KOPT-K1 (cell line): ENCODE data around the gene ROGDI.
"Not testable (repeated sequence)": the region's sequence is repeated elsewhere in the genome, so short reads cannot be mapped to it uniquely, and the experiment has no call there.

Experiments
- H3K27ac ChIP-seq: fragments of 200-600 bp; sonication (generic); 2 replicates; pipeline ENCODE4 v1.5.1; 2016; ENCODE audit warnings: antibody characterized with exemption, mild to moderate bottlenecking, low read depth, low read length; ENCODE audit not compliant: poor library complexity, severe bottlenecking
- H3K36me3 ChIP-seq: fragments of 200-600 bp; sonication (generic); 2 replicates; pipeline ENCODE4 v1.5.1; 2017; ENCODE audit warnings: antibody characterized with exemption, mild to moderate bottlenecking, low read length, moderate library complexity; ENCODE audit not compliant: insufficient read depth
- H3K9me3 ChIP-seq: fragments of 200-600 bp; sonication (generic); 2 replicates; pipeline ENCODE4 v1.5.1; 2017; ENCODE audit warnings: antibody characterized with exemption, low read length, mild to moderate bottlenecking; ENCODE audit not compliant: insufficient read depth, poor library complexity, severe bottlenecking

The ROGDI gene

DNA sequence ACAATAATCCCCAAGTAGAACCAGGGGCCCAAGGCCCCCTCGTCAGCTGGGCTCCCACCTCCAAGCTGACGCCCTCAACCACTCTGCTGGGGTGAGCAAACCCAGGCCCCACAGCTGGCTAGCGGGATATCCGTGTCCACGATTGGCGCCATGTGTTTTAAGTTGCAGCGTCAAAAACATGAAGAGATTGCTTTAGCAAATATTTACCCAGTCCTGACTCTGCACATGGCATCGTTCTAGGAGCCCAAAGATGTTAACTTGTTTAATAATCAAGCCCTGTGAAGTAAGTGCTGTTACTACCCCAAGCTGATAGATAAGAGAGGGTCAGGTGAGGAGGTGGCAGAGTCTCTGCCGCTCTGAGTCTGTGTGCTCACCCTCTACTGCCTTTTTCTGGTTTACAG, 13.9 kb downstream of the ROGDI start:
- no peaks in the 10 kb centered on the region for H3K36me3 ChIP-seq
- no peaks in the 10 kb centered on the region for H3K9me3 ChIP-seq
- no peak overlapping the region for H3K27ac ChIP-seq

DNA sequence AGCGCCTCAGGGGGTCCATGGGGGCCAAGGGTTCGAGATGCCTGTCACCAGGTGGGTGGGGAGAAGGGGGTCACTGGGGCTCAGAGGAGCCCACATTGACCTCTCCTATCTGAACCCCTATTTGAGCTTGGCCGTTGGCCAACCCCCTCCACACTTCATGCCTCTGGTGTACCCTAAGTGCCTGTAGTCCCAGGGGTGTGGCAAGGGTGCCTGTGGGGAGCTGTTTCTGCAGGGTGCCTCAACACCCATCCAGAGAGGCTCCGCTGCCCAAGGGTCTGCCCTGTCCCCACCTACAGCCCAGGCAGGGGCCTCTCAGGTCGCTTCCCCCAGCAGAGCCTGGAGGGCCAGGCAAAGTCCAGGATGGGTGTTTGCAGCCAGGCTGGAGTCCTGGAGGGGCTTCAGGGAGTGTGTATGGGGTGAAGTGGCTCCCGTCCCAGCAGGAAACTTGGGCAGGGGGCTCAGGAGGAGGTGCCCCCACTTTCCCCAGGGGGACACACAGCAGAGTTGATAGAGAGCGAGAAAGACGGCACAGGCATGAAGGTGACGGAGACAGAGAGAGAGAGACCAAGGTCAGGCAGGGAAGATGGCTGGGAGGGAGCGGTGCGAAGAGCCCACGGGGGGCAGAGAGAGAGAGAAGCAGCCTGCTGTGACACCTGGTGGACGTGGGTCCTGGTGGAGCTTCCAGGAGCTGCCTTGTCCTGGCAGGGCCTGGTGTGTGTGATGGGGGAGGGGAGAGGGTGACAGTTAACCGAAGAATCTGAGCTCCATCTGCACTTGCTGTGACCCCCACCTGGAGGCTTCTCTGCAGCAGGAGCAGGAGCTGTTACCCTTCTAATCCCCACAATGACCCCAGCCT, 14.6 kb downstream of the ROGDI start, which contains the start of gene SEPTIN12:
TSS of gene SEPTIN12 (minus strand) at position 719 of the 856 bp plus-strand sequence. CDS start at position 19, 700 bp downstream.
- no peak within 1 kb of the TSS for H3K27ac ChIP-seq
- H3K9me3 ChIP-seq: no peaks in the 10 kb centered on the region
- no peaks in the 10 kb centered on the region for H3K36me3 ChIP-seq

GRCh38 chr16:4787068-4787467, 15.4 kb downstream of the ROGDI start:
- Histone ChIP-seq H3K9me3 (no peaks in the 10 kb centered on the region), H3K27ac (no peak overlapping the region), H3K36me3 (no peaks in the 10 kb centered on the region)

DNA sequence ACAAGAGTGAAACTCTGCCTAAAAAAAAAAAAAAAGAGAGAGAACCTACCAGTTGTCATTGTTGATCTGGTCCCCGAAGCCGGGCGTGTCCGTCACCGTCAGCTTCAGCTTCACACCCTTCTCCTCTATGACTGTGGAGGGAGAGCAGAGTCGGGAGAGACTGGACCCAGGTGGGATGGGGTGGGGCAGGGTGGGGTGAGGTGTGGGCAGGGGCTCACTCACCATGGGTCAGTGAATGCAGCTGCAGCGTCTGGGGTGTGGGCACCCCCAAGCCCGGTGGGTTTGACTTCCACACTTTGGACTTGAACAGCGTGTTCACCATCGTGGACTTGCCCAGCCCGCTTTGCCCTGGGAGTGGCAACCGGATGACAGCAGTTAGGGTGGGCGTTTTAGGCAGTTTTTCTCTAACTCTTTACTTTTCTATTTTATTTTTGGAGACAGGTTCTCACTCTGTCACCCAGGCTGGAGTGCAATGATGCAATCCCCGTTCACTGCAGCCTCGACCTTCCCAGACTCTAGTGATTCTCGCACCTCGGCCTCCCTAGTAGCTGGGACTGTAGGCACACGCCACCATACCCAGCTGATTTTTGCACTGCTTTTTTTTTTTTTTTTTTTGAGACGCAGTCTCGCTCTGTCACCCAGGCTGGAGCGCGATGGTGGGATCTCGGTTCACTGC, 16.5 kb downstream of the ROGDI start:
- Histone ChIP-seq H3K36me3 (no peaks in the 10 kb centered on the region), H3K27ac (no peak overlapping the region), H3K9me3 (no peaks in the 10 kb centered on the region)

GRCh38 chr16:4784444-4784987, 17.9 kb downstream of the ROGDI start:
- H3K27ac ChIP-seq, H3K9me3 ChIP-seq, H3K36me3 ChIP-seq: not testable (repeated sequence)

DNA sequence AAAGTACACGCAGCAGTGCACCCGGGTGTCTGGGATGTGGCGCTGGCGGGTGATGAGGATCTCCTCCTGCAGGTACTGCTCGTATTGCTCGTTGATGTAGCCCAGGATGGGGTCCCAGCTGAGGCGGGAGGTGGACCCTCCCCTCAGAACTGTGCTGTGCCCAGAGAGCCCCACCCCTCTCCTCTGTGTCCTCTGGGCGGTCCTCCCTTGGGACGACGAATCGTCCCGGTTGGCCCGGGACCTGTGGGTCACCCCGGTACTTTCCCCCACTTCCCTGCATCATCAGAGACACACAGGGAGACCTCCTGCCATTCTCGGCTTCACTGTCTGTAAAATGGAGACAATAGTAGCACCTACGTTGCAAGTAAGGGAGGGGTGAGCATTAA, 18.5 kb downstream of the ROGDI start:
- no peaks in the 10 kb centered on the region for H3K36me3 ChIP-seq
- H3K27ac ChIP-seq: no peak overlapping the region
- no peaks in the 10 kb centered on the region for H3K9me3 ChIP-seq

DNA sequence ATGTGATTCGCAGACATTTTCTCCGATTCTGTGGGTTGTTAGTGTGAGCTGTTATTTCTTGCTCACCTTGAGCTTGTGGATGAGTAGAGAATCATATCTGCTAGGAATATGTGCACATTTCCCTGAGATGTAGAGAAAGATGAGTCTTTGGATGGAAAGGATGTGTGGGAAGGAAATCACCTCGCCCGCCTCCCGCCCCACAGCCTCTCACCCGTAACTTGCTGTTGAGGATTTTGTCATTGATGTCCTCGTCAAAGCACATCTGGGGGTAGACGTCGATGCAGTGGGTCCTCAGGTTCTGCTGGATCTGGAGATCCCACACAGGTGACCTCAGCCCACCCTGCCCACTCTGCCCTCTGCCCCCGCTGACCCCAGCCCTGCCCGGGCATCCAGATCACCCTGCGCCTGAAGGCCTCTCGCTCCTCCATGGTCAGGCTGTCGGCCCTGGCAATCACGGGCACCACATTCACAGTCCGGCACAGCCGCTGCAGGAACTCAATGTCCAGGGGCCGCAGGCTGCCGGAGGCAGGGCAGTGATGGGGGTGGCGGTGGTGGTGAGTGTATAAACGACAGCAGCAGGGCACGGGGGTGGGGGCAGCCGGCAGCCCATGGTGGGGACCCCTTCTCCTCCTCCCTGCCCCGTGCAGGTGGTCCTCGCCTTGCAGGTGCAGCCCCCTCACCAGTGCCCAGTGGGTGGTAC, 19.0 kb downstream of the ROGDI start:
- no peaks in the 10 kb centered on the region for H3K9me3 ChIP-seq
- H3K36me3 ChIP-seq: no peaks in the 10 kb centered on the region
- H3K27ac ChIP-seq: no peak overlapping the region

- no peaks in the 10 kb centered on the region for H3K36me3 ChIP-seq
- no peaks in the 10 kb centered on the region for H3K9me3 ChIP-seq
- no peak overlapping the region for H3K27ac ChIP-seq
Measured at GRCh38 chr16:4780235-4780634, 22.2 kb downstream of the ROGDI start.

DNA sequence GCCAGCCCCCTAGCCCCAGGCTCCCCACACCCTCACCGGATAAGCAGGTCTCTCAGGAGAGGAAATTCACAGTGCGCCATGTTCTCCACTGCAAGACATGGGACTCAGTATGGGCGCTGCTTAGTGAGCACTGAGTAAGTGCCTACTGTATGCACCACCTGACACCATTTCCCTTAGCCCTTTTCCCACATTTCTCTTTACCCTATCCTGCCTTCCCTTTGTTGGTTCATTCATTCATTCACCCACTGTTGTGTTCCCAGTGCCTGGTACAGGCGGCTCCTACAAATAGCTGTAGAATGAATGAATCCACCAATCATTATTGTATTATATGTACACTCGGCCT, 24.4 kb downstream of the ROGDI start:
- Histone ChIP-seq H3K9me3 (no peaks in the 10 kb centered on the region), H3K36me3 (no peaks in the 10 kb centered on the region), H3K27ac (no peak overlapping the region)

GRCh38 chr16:4777339-4778049, 24.9 kb downstream of the ROGDI start:
- Histone ChIP-seq H3K9me3 (no peaks in the 10 kb centered on the region), H3K36me3 (no peaks in the 10 kb centered on the region)

DNA sequence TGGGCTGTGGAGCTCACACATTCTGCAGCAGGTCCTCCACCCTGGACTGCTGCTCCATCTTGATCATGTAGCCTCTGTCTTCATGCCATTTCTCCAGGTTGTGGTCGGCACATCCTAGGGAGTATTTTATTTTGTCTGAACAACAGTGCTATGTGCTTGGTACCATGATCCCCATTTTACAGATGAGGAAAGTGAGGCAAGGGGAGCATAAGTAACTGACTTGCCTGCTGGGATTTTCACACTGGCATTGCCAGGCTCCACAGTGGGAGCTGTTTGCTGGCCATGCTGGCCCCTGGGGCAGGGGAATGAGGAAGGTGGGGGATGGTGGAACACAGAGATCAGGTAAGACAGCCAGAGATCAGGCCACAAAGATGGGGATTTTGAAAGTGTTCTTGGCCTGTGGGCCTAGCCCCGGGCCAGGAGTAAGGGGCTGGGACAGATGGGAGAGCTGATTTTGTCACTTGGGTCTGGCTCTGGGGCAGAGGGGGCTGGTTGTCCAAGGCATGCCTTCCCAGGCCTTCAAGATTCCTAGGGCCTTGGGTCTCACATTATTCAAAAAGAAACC, 26.2 kb downstream of the ROGDI start:
- Histone ChIP-seq H3K9me3 (no peaks in the 10 kb centered on the region), H3K27ac (no peak overlapping the region), H3K36me3 (no peaks in the 10 kb centered on the region)

More at GRCh38 chr16:4777339-4778049, 24.9 kb downstream of the ROGDI start:
- no peak overlapping the region for H3K27ac ChIP-seq

DNA sequence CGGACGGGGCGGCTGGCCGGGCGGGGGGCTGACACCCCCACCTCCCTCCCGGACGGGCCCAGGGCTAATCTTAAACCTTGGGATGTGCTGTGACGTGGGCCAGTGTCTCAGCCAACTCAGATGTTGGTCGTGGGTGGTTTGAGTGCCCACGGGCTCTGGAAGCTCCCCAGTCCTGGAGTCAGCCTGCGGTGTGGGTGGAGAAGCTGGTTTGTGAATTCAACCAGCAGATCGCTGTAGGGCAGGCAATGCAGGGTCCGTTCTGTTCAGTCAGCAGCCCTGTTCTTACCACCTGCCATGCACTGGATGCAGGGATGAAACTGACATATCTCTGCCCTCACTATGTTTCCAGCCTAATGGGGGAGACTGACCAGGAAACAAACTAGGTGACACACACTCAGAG, 27.4 kb downstream of the ROGDI start:
- H3K27ac ChIP-seq: no peak overlapping the region
- H3K9me3 ChIP-seq: no peaks in the 10 kb centered on the region
- no peaks in the 10 kb centered on the region for H3K36me3 ChIP-seq

DNA sequence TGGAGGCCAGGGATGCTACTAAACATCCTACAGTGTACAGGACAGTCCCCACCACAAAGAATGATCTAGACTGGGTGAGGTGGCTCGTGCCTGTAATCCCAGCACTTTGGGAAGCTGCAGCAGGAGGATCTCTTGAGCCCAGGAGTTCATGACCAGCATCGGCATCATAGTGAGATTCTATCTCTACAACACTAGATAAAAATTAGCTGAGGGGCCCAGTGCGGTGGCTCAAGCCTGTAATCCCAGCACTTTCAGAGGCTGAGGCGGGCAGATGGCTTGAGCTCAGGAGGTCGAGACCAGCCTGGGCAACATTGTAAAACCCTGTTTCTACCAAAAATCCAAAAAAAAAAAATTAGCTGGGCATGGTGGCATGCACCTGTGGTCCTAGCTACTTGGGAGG, 30.1 kb downstream of the ROGDI start:
- Histone ChIP-seq H3K36me3 (no peaks in the 10 kb centered on the region), H3K27ac (no peak overlapping the region)

DNA sequence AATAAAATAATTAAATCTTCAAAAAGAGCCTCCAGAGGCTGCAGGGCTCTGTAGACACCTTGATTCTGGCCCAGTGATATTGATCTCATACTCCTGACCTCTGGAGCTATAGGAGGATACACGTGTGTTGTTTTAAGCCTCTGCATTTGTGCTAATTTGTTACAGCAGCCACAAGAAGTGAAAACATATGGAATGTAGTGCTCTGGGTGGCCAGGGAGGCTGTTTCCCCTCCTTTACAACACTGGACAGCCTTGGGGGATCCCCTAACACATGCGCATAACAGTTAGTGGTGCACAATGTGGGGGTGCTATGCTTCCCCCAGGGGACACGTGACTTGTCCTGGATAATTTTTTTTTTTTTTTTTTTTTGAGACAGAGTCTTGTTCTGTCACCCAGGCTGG, 30.8 kb downstream of the ROGDI start:
- Histone ChIP-seq H3K27ac (no peak overlapping the region), H3K9me3 (no peaks in the 10 kb centered on the region), H3K36me3 (no peaks in the 10 kb centered on the region)

More for the DNA sequence above, 30.1 kb downstream of the ROGDI start:
- H3K9me3 ChIP-seq: no peaks in the 10 kb centered on the region
